Fibroblast of pulmonary artery (primary cell): ENCODE data around the gene PCDHGA10.
A peak's percentile ranks its signal among the peaks of the same experiment; 100 is the strongest.
"Not testable (repeated sequence)": the region's sequence is repeated elsewhere in the genome, so short reads cannot be mapped to it uniquely, and the experiment has no call there.

Experiments
- DNase-seq: peaks from one replicate; pipeline ENCODE4 v3.0.0-alpha.2; 2010; ENCODE audit warnings: low read depth
- H3K4me3 ChIP-seq: replicated peaks from 2 replicates; pipeline ENCODE4 v1.5.1; 2011; ENCODE audit warnings: low read depth, mild to moderate bottlenecking, control low read depth, low read length, moderate library complexity
- TF ChIP-seq, protein P1 (sequence below): IDR thresholded peaks from 2 replicates; pipeline ENCODE4 v1.5.1; 2011; ENCODE audit warnings: mild to moderate bottlenecking, control low read depth, low read length, inconsistent platforms; ENCODE audit errors: missing control alignments

The PCDHGA10 gene

DNA sequence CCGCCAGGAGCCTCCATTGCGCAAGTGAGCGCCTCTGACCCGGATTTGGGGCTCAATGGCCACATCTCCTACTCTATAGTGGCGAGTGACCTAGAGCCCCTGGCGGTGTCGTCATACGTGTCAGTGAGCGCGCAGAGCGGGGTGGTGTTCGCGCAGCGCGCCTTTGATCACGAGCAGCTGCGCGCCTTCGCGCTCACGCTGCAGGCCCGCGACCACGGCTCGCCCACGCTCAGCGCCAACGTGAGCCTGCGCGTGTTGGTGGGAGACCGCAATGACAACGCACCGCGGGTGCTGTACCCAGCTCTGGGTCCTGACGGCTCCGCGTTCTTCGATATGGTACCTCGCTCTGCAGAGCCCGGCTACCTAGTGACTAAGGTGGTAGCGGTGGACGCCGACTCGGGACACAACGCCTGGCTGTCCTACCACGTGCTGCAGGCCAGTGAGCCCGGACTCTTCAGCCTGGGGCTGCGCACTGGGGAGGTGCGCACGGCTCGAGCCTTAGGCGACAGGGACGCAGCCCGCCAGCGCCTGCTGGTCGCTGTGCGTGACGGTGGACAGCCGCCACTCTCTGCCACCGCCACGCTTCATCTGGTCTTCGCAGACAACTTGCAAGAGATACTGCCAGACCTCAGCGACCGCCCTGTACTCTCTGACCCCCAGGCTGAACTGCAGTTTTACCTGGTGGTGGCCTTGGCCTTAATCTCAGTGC, 3.0 kb upstream of the PCDHGA10 start:
- TF ChIP-seq, protein P1, sequence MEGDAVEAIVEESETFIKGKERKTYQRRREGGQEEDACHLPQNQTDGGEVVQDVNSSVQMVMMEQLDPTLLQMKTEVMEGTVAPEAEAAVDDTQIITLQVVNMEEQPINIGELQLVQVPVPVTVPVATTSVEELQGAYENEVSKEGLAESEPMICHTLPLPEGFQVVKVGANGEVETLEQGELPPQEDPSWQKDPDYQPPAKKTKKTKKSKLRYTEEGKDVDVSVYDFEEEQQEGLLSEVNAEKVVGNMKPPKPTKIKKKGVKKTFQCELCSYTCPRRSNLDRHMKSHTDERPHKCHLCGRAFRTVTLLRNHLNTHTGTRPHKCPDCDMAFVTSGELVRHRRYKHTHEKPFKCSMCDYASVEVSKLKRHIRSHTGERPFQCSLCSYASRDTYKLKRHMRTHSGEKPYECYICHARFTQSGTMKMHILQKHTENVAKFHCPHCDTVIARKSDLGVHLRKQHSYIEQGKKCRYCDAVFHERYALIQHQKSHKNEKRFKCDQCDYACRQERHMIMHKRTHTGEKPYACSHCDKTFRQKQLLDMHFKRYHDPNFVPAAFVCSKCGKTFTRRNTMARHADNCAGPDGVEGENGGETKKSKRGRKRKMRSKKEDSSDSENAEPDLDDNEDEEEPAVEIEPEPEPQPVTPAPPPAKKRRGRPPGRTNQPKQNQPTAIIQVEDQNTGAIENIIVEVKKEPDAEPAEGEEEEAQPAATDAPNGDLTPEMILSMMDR: no peak
- H3K4me3 ChIP-seq: no peak overlapping the region
- DNase-seq: no peak

DNA sequence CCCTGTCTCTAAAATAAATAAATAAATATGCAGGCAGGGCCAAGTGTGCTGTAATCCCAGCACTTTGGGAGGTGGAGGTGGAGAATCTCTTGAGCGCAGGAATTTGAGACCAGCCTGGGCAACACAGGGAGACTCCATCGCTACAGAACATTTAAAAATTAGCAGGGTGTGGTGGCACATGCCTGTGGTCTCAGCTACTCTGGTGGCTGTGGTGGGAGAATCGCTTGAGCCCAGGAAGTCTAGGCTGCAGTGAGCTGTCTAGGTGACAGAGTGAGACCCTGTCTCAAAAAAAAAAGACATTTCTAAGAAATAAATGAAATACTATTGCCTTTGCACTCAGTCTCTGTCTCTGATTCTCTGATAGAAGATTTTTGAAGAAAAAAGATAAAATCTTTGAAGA, 1.2 kb upstream of the PCDHGA10 start:
- TF ChIP-seq, protein P1: no peak
- no peak for DNase-seq
- H3K4me3 ChIP-seq: no peak overlapping the region

DNA sequence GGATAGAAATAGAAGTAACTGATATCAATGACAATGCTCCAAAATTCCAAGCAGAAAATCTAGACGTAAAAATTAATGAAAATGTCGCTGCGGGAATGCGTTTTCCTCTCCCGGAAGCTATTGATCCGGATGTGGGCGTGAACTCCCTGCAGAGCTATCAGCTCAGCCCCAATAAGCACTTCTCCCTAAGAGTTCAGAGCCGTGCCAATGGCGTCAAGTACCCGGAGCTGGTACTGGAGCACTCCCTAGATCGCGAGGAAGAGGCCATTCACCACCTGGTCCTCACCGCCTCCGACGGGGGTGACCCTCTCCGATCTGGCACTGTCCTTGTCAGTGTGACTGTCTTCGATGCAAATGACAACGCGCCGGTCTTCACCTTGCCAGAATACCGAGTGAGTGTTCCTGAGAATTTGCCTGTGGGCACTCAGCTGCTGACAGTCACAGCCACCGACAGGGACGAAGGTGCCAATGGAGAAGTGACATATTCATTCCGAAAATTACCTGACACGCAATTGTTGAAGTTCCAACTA, 818 bp downstream of the PCDHGA10 start:
- TF ChIP-seq, protein P1: no peak
- DNase-seq: no peak
- H3K4me3 ChIP-seq: peak overlapping the region; percentile 58

DNA sequence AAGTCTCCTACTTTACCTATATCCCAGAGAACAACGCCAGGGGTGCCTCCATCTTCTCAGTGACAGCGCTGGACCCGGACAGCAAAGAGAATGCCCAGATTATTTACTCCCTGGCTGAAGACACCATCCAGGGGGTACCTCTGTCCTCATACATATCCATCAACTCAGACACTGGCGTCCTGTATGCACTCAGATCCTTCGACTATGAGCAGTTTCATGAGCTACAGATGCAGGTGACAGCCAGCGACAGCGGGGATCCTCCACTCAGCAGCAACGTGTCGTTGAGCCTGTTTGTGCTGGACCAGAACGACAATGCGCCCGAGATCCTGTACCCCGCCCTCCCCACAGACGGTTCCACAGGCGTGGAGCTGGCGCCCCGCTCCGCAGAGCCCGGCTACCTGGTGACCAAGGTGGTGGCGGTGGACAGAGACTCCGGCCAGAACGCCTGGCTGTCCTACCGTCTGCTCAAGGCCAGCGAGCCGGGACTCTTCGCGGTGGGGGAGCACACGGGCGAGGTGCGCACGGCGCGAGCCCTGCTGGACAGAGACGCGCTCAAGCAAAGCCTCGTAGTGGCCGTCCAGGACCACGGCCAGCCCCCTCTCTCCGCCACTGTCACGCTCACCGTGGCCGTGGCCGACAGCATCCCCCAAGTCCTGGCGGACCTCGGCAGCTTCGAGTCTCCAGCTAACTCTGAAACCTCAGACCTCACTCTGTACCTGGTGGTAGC, 1.9 kb downstream of the PCDHGA10 start:
- not testable (repeated sequence) for H3K4me3 ChIP-seq, DNase-seq

DNA sequence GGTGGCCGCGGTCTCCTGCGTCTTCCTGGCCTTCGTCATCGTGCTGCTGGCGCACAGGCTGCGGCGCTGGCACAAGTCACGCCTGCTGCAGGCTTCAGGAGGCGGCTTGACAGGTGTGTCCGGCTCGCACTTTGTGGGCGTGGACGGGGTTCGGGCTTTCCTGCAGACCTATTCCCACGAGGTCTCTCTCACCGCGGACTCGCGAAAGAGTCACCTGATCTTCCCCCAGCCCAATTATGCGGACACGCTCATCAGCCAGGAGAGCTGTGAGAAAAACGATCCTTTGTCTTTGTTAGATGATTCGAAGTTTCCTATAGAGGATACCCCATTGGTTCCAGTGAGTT, 2.5 kb downstream of the PCDHGA10 start:
- not testable (repeated sequence) for H3K4me3 ChIP-seq, DNase-seq

DNA sequence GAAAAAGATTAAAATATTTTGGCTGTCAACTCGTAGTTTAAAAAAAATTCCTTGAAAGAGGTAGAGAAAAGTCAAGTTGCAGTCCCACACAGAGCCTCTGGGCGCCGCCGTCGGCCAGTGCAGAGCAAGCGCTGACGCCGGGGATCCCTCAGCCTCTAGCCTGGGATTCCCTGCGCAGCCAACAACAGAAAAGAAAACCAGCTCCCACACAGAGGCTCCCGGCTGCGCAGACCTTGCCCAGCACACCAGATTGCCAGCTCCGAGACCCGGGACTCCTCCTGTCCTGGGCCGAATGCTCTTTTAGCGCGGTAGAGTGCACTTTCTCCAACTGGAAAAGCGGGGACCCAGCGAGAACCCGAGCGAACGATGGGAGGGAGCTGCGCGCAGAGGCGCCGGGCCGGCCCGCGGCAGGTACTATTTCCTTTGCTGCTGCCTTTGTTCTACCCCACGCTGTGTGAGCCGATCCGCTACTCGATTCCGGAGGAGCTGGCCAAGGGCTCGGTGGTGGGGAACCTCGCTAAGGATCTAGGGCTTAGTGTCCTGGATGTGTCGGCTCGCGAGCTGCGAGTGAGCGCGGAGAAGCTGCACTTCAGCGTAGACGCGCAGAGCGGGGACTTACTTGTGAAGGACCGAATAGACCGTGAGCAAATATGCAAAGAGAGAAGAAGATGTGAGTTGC, 4.8 kb downstream of the PCDHGA10 start, which contains the start of gene PCDHGB7:
PCDHGB7 (plus strand) TSS at position 184 of the 679 bp plus-strand sequence; CDS start at position 367, 183 bp downstream.
- DNase-seq: peak; percentile 91
- H3K4me3 ChIP-seq: peak within 1 kb of the TSS; percentile 55
- TF ChIP-seq, protein P1: peak; percentile 81

DNA sequence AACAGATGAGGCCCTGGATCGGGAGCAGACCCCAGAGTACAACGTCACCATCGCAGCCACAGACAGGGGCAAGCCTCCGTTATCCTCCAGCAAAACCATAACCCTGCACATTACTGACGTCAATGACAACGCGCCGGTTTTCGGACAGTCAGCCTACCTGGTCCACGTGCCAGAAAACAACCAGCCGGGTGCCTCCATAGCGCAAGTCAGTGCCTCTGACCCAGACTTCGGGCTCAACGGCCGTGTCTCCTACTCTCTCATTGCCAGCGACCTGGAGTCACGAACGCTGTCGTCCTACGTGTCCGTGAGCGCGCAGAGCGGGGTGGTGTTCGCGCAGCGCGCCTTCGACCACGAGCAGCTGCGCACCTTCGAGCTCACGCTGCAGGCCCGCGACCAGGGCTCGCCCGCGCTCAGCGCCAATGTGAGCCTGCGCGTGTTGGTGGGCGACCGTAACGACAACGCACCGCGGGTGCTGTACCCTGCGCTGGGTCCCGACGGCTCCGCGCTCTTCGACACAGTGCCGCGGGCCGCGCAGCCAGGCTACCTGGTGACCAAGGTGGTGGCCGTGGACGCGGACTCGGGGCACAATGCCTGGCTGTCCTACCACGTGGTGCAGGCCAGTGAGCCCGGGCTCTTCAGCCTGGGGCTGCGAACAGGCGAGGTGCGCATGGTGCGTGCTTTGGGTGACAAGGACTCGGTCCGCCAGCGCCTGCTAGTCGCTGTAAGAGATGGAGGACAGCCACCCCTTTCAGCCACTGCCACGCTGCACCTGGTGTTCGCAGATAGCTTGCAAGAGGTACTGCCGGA, 6.5 kb downstream of the PCDHGA10 start:
- no peak overlapping the region for H3K4me3 ChIP-seq
- no peak for DNase-seq

More for the DNA sequence above, 6.5 kb downstream of the PCDHGA10 start:
- TF ChIP-seq, protein P1: no peak
